CD4-positive, alpha-beta T cell (primary cell): ENCODE measurements around the gene ZNF280B. TPM values are rescaled to one million over a fixed set of nuclear protein-coding genes. Genes with fewer than 3 reads are reported as not detected.

Experiments used
- ATAC-seq: fragments of 200-7000 bp; cut with Tn5 transposase; one replicate; pipeline ENCODE4 v1.10.0; 2022; ENCODE audit warnings: mild to moderate bottlenecking; ENCODE audit not compliant: poor library complexity
- CTCF ChIA-PET: fragments of 350-600 bp; sonication (Branson Sonifier 250); formaldehyde crosslinking; loops from one replicate; lab custom pipeline; 2021; ENCODE audit warnings: antibody characterized with exemption, inconsistent platforms; lab: Charles Lee
- POLR2A ChIA-PET: fragments of 350-600 bp; sonication (Branson Sonifier 250); formaldehyde crosslinking; loops from one replicate; lab custom pipeline; 2021; ENCODE audit warnings: antibody characterized with exemption, inconsistent platforms; lab: Charles Lee
- DNase-seq, 14 experiments: peaks; one replicate each; pipeline ENCODE4 v3.0.0-alpha.2; 2013 to 2020; ENCODE audit warnings: mixed read lengths in 2 of 14
- H3K27ac ChIP-seq, 2 donors: one replicate each; pipeline versions ENCODE4 v1.5.1 to v1.7.0; 2013; ENCODE audit warnings: low read length in 2 of 2, low read depth in 1 of 2, mild to moderate bottlenecking in 1 of 2
- H3K27me3 ChIP-seq, 2 experiments: 1 replicate in 1 of 2; 2 replicates in 1 of 2; pipeline versions ENCODE4 v1.6.1 to v1.7.0; 2013; ENCODE audit warnings: low read length in 2 of 2, control low read depth in 1 of 2, mild to moderate bottlenecking in 1 of 2, moderate library complexity in 1 of 2; ENCODE audit not compliant: insufficient read depth in 2 of 2, control insufficient read depth in 1 of 2
- H3K36me3 ChIP-seq: one replicate; pipeline ENCODE4 v1.6.1; 2013; ENCODE audit warnings: low read length, control low read depth; ENCODE audit not compliant: insufficient read depth
- H3K4me1 ChIP-seq: one replicate; pipeline ENCODE4 v1.6.1; 2013; ENCODE audit warnings: low read length, control low read depth; ENCODE audit not compliant: insufficient read depth
- H3K4me3 ChIP-seq: one replicate; pipeline ENCODE4 v1.5.1; 2013; ENCODE audit warnings: mild to moderate bottlenecking, low read length, moderate library complexity
- H3K9me3 ChIP-seq, 2 experiments: 1 replicate in 1 of 2; 2 replicates in 1 of 2; pipeline versions ENCODE4 v1.6.1 to v1.7.0; 2013; ENCODE audit warnings: low read length in 2 of 2, mild to moderate bottlenecking in 2 of 2, control low read depth in 1 of 2, moderate library complexity in 1 of 2; ENCODE audit not compliant: control insufficient read depth in 1 of 2, insufficient read depth in 1 of 2
- H3K27ac Mint-ChIP-seq: one replicate; pipeline ENCODE4 v1.8.0; 2020; ENCODE audit warnings: mixed read lengths
- H3K27me3 Mint-ChIP-seq: one replicate; pipeline ENCODE4 v1.8.0; 2021; ENCODE audit warnings: mixed read lengths
- H3K36me3 Mint-ChIP-seq: one replicate; pipeline ENCODE4 v1.8.0; 2021; ENCODE audit warnings: low read depth, mixed read lengths
- H3K4me1 Mint-ChIP-seq: one replicate; pipeline ENCODE4 v1.8.0; 2021; ENCODE audit warnings: low read depth, mixed read lengths
- H3K4me3 Mint-ChIP-seq: one replicate; pipeline ENCODE4 v1.8.0; 2020; ENCODE audit warnings: mild to moderate bottlenecking, mixed read lengths
- H3K9me3 Mint-ChIP-seq: one replicate; pipeline ENCODE4 v1.8.0; 2020; ENCODE audit warnings: mixed read lengths
- intact Hi-C, 2 experiments: fragments of 100-400 bp; cut with DNase I in 1 of 2; cut with micrococcal nuclease in 1 of 2; formaldehyde crosslinking; loops; one replicate each; pipeline versions ENCODE4 v1.15.1 to v1.9.0; 2023 to 2025; cut with DNase I, micrococcal nuclease
- total RNA-seq, 174 experiments: library from RNA in 2 of 174; stranded (reverse) in 2 of 174; gene quantifications; one replicate each; pipeline ENCODE4 v1.2.3 and lab custom pipeline; 2021 to 2026
- TF ChIP-seq, protein P1 (sequence below): fragments of 200-600 bp; IDR thresholded peaks from one replicate; pipeline ENCODE4 v1.8.0; 2022; ENCODE audit warnings: antibody characterized with exemption, mild to moderate bottlenecking

Gene ZNF280B
- total RNA-seq, 2 experiments from 2014 or later, result 1.0 to 1.2 TPM

DNA sequence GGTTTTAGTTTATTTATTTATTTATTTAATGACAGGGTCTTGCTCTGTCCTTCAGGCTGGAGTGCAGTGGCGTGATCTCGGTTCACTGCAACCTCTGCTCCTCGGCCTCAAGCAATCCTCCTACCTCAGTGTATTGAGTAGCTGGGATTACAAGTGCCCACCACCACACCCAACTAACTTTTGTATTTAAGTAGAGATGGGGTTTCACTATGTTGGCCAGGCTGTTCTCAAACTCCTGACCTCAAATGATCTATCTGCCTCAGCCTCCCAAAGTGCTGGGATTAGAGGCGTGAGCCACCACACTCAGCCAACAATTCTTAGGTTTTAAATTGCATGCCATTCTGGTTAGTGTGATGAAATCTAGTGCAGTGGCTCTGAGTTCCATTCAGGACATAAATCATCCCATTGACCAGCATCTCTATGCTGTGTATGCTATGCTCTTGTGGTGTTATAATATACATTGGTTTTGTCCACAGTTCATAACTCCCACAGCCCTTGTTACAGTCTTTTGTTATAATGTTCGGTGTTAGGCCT lies 28.5 kb downstream of the ZNF280B start:
- Histone ChIP-seq H3K9me3 (no peaks in the 10 kb centered on the region), H3K4me1 (no peaks in the 10 kb centered on the region), H3K27ac (no peak overlapping the region), H3K36me3 (no peaks in the 10 kb centered on the region), H3K4me3 (no peak overlapping the region), H3K27me3 (no peaks in the 10 kb centered on the region)
- H3K27me3 Mint-ChIP-seq, result no peaks in the 10 kb centered on the region
- TF ChIP-seq, protein P1, sequence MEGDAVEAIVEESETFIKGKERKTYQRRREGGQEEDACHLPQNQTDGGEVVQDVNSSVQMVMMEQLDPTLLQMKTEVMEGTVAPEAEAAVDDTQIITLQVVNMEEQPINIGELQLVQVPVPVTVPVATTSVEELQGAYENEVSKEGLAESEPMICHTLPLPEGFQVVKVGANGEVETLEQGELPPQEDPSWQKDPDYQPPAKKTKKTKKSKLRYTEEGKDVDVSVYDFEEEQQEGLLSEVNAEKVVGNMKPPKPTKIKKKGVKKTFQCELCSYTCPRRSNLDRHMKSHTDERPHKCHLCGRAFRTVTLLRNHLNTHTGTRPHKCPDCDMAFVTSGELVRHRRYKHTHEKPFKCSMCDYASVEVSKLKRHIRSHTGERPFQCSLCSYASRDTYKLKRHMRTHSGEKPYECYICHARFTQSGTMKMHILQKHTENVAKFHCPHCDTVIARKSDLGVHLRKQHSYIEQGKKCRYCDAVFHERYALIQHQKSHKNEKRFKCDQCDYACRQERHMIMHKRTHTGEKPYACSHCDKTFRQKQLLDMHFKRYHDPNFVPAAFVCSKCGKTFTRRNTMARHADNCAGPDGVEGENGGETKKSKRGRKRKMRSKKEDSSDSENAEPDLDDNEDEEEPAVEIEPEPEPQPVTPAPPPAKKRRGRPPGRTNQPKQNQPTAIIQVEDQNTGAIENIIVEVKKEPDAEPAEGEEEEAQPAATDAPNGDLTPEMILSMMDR, result no peak
- H3K9me3 Mint-ChIP-seq, result no peaks in the 10 kb centered on the region
- H3K4me1 Mint-ChIP-seq, result no peaks in the 10 kb centered on the region
- ATAC-seq, result no peak
- no peak for DNase-seq
- H3K27ac Mint-ChIP-seq, result no peak overlapping the region
- H3K36me3 Mint-ChIP-seq, result no peaks in the 10 kb centered on the region
- intact Hi-C loops, result no loop called here
- CTCF ChIA-PET, result no interaction called here
- POLR2A ChIA-PET, result no interaction called here
- H3K4me3 Mint-ChIP-seq, result no peak overlapping the region

DNA sequence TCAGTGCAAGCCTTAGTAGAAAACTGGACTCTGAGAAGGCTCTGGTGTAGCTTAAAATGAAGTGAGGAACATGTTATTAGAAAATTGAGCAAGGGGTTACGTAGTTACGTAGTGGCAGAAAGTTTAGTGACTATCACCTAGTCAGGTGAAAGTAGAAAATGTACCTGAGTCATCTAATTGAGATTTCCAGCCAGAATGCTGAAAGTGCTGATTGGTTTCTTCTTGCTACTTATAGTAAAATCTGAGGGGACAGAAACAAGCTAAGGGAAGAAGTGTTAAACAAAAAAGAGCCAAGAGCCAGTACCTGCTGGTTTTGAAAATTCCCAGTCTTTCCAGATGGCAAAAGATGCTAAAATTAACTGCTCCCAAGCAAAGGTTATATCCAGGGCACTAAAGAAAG lies 29.4 kb downstream of the ZNF280B start:
- TF ChIP-seq, protein P1, result no peak
- POLR2A ChIA-PET, result no interaction called here
- no peaks in the 10 kb centered on the region for H3K36me3 Mint-ChIP-seq
- no peak overlapping the region for H3K4me3 Mint-ChIP-seq
- Histone ChIP-seq H3K27ac (no peak overlapping the region), H3K9me3 (no peaks in the 10 kb centered on the region), H3K36me3 (no peaks in the 10 kb centered on the region), H3K4me3 (no peak overlapping the region), H3K4me1 (no peaks in the 10 kb centered on the region), H3K27me3 (no peaks in the 10 kb centered on the region)
- DNase-seq, result no peak
- intact Hi-C loops, result no loop called here
- CTCF ChIA-PET, result no interaction called here
- H3K27me3 Mint-ChIP-seq, result no peaks in the 10 kb centered on the region
- H3K27ac Mint-ChIP-seq, result no peak overlapping the region
- ATAC-seq, result no peak
- H3K9me3 Mint-ChIP-seq, result no peaks in the 10 kb centered on the region
- H3K4me1 Mint-ChIP-seq, result no peaks in the 10 kb centered on the region

DNA sequence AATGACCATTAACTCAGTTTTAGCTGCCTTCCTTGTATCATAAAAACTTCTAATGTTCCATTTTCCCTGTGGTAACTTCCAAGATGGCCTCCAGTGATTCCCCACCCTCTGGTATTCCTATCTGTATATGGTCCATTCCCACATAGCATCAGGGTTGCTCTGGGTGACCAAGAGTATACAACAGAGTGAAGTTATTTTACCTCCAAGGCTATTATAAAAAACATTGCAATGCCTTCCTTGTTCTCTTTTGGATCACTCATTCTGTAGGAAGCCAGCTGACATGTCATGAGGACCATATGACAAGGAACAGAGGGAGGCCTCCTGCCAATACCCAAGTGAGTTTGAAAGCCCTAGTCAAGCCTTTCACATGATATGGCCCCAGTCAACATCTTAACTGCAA lies 30.1 kb downstream of the ZNF280B start:
- H3K27ac ChIP-seq, result no peak overlapping the region
- POLR2A ChIA-PET, result no interaction called here
- H3K9me3 ChIP-seq, result no peaks in the 10 kb centered on the region
- H3K36me3 ChIP-seq, result no peaks in the 10 kb centered on the region
- no peaks in the 10 kb centered on the region for H3K4me1 ChIP-seq
- Mint-ChIP-seq H3K27me3 (no peaks in the 10 kb centered on the region), H3K9me3 (no peaks in the 10 kb centered on the region), H3K4me3 (no peak overlapping the region), H3K27ac (no peak overlapping the region), H3K4me1 (no peaks in the 10 kb centered on the region), H3K36me3 (no peaks in the 10 kb centered on the region)
- TF ChIP-seq, protein P1, result no peak
- H3K27me3 ChIP-seq, result no peaks in the 10 kb centered on the region
- CTCF ChIA-PET, result no interaction called here
- no peak overlapping the region for H3K4me3 ChIP-seq
- DNase-seq, result no peak
- intact Hi-C loops, result no loop called here
- ATAC-seq, result no peak
